Measurements from ENCODE around the gene DPH6. TPM values are rescaled to one million over a fixed set of nuclear protein-coding genes. Genes with fewer than 3 reads are reported as not detected.

Gene DPH6
- total RNA-seq, 1 experiment from 2014 or later = 20.3 TPM

DNA sequence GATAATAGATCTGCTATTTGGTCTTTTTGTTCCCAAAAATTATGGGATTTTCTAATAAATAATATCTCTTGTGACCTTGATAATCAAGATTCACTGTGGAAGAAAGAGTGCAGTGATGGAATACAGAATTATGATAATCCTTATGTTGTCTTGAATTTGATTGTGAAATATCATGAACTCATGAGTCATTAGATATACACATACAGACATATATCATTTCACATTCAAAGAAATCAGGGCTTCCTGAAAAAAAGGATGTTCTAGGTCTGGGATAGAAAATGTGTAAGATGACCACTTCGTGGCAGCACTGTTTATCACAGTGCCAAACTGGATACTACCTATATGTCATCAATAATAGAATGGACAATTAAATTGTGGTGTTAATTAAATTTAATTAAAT lies 97.7 kb downstream of the DPH6 start:
- Mint-ChIP-seq H3K27me3 (ENCODE audit: insufficient read depth, unreplicated experiment) (no peaks in the 10 kb centered on the region), H3K9me3 (ENCODE audit: unreplicated experiment) (no peaks in the 10 kb centered on the region), H3K27ac (ENCODE audit: low read depth, unreplicated experiment) (no peak overlapping the region), H3K4me3 (ENCODE audit: unreplicated experiment) (no peak overlapping the region), H3K4me1 (ENCODE audit: insufficient read depth, unreplicated experiment) (no peaks in the 10 kb centered on the region), H3K36me3 (ENCODE audit: insufficient read depth, unreplicated experiment) (peaks cover 9% of the 10 kb centered on the region)
- peak; percentile 54 for DNase-seq (ENCODE audit: unreplicated experiment)
- intact Hi-C loops (cut with micrococcal nuclease) = loop anchor here (10.0 kb wide), 2 partner anchors 463 to 823 kb away; partner anchors contain the start of gene ZNF770
- TF ChIP-seq, protein P1, sequence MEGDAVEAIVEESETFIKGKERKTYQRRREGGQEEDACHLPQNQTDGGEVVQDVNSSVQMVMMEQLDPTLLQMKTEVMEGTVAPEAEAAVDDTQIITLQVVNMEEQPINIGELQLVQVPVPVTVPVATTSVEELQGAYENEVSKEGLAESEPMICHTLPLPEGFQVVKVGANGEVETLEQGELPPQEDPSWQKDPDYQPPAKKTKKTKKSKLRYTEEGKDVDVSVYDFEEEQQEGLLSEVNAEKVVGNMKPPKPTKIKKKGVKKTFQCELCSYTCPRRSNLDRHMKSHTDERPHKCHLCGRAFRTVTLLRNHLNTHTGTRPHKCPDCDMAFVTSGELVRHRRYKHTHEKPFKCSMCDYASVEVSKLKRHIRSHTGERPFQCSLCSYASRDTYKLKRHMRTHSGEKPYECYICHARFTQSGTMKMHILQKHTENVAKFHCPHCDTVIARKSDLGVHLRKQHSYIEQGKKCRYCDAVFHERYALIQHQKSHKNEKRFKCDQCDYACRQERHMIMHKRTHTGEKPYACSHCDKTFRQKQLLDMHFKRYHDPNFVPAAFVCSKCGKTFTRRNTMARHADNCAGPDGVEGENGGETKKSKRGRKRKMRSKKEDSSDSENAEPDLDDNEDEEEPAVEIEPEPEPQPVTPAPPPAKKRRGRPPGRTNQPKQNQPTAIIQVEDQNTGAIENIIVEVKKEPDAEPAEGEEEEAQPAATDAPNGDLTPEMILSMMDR (IDR thresholded peaks at IDR 0.05; ENCODE audit: unreplicated experiment) = no peak
- ChIA-PET POLR2A (no interaction called here), CTCF (interaction anchor here (8.0 kb wide), 1 partner anchor 156 kb away, joined by 240 read pairs; no protein-coding TSS in a partner anchor)
- BruUV-seq (replicated peaks) = no TSS peak

DNA sequence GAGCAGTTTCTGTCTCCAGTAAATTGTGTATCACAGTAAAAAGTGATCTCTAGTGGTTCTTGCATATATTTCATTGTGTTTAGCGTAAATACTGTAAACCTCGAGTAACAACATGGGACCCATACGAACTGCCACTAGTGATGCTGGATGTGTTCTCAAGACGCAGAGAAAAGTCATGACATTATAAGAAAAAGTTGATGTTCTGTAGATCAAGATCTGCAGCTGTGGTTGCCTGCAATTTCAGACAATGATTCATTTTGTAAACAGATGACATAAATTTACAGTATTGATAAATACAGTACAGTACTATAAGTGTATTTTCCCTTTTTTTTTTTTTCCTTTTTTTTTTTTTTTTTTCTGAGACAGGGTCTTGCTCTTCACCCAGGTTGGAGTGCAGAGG lies 100.1 kb downstream of the DPH6 start:
- BruUV-seq (replicated peaks) = no TSS peak
- POLR2A ChIA-PET = interaction anchor here (0.6 kb wide), 2 partner anchors 12 to 100 kb away, joined by 3 to 5 read pairs; partner anchors contain the start of gene DPH6
- Mint-ChIP-seq H3K4me1 (ENCODE audit: insufficient read depth, unreplicated experiment) (no peaks in the 10 kb centered on the region), H3K27ac (ENCODE audit: low read depth, unreplicated experiment) (no peak overlapping the region), H3K4me3 (ENCODE audit: unreplicated experiment) (no peak overlapping the region), H3K27me3 (ENCODE audit: insufficient read depth, unreplicated experiment) (no peaks in the 10 kb centered on the region), H3K36me3 (ENCODE audit: insufficient read depth, unreplicated experiment) (peaks cover 14% of the 10 kb centered on the region), H3K9me3 (ENCODE audit: unreplicated experiment) (no peaks in the 10 kb centered on the region)
- CTCF ChIA-PET = interaction anchor here (0.6 to 8.0 kb wide), 12 partner anchors 10 to 367 kb away, joined by 3 to 240 read pairs (median 5); no protein-coding TSS in a partner anchor
- intact Hi-C loops (cut with micrococcal nuclease) = loop anchor here (10.0 kb wide), 2 partner anchors 461 to 821 kb away; partner anchors contain the start of gene ZNF770
- DNase-seq (ENCODE audit: unreplicated experiment) = no peak
- TF ChIP-seq, protein P1 (IDR thresholded peaks at IDR 0.05; ENCODE audit: unreplicated experiment) = no peak

DNA sequence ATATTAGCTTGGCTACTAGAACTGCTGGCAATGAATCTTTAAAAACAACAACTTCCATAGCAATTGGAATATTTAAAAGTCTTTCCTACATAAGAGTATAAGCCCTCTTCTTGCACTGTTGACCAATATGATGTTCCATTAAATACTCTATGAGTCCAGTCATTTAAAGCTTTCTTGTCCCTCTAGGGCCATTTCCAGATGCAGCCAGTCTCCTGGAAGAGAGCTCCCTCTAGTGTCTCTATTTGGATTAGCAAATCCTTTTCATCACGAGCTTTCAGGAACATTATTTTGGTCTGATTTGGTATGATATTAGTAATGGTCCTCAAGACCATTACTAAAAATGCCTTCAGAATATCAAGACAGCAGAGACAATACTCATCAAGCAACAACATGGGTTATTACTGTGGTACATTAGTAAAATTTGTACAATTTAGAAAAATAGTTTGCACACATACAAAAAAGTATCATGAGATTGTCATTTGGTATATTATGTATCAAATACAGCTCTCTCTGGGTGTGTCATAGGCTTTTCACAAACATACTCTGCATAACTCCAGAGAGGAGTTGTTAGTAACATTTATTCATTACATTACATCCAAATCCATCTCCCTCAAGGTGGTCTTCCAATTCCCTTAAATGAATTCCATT lies 101.3 kb downstream of the DPH6 start:
- no TSS peak for BruUV-seq (replicated peaks)
- intact Hi-C loops (cut with micrococcal nuclease) = loop anchor here (1.0 to 10.0 kb wide), 4 partner anchors 155 to 820 kb away; partner anchors contain the start of gene ZNF770
- Mint-ChIP-seq H3K36me3 (ENCODE audit: insufficient read depth, unreplicated experiment) (peaks cover 14% of the 10 kb centered on the region), H3K4me3 (ENCODE audit: unreplicated experiment) (no peak overlapping the region), H3K4me1 (ENCODE audit: insufficient read depth, unreplicated experiment) (no peaks in the 10 kb centered on the region), H3K27ac (ENCODE audit: low read depth, unreplicated experiment) (no peak overlapping the region), H3K27me3 (ENCODE audit: insufficient read depth, unreplicated experiment) (no peaks in the 10 kb centered on the region), H3K9me3 (ENCODE audit: unreplicated experiment) (no peaks in the 10 kb centered on the region)
- peak; percentile 62 for DNase-seq (ENCODE audit: unreplicated experiment)
- POLR2A ChIA-PET = interaction anchor here (0.7 to 1.9 kb wide), 6 partner anchors 9 to 476 kb away, joined by 3 to 10 read pairs (median 4); no protein-coding TSS in a partner anchor
- CTCF ChIA-PET = interaction anchor here (0.6 to 8.0 kb wide), 53 partner anchors 11 to 1554 kb away, joined by 3 to 240 read pairs (median 4); no protein-coding TSS in a partner anchor
- TF ChIP-seq, protein P1 (IDR thresholded peaks at IDR 0.05; ENCODE audit: unreplicated experiment) = peak; percentile 76

DNA sequence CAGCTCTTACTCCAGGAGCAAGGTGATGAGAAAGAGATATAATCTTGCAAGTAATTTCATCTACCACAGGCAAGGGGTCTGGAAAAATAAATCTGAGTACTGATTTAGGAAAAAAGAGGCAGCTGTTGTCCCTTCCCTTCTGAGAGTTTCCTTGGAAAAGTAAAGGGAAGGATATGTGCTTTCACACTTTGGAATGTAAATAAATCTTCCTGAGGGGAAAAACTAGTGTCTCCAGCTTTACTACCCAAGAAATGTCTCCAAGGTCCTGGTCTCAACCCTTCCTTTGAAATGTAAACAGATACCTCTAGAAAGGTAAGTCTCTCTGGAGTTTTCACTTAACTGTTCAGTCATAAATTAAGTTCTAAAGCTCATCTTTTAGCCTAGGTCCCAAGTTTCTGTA lies 102.6 kb downstream of the DPH6 start:
- BruUV-seq (replicated peaks) = no TSS peak
- no peak for DNase-seq (ENCODE audit: unreplicated experiment)
- Mint-ChIP-seq H3K4me3 (ENCODE audit: unreplicated experiment) (no peak overlapping the region), H3K36me3 (ENCODE audit: insufficient read depth, unreplicated experiment) (peaks cover 5% of the 10 kb centered on the region), H3K4me1 (ENCODE audit: insufficient read depth, unreplicated experiment) (no peaks in the 10 kb centered on the region), H3K27me3 (ENCODE audit: insufficient read depth, unreplicated experiment) (no peaks in the 10 kb centered on the region), H3K9me3 (ENCODE audit: unreplicated experiment) (no peaks in the 10 kb centered on the region), H3K27ac (ENCODE audit: low read depth, unreplicated experiment) (no peak overlapping the region)
- intact Hi-C loops (cut with micrococcal nuclease) = loop anchor here (10.0 kb wide), 2 partner anchors 459 to 819 kb away; partner anchors contain the start of gene ZNF770
- CTCF ChIA-PET = interaction anchor here (0.5 to 8.0 kb wide), 21 partner anchors 10 to 1591 kb away, joined by 3 to 240 read pairs (median 7); no protein-coding TSS in a partner anchor
- POLR2A ChIA-PET = interaction anchor here (1.5 to 1.9 kb wide), 2 partner anchors 8 to 154 kb away, joined by 4 to 10 read pairs; no protein-coding TSS in a partner anchor
- TF ChIP-seq, protein P1 (IDR thresholded peaks at IDR 0.05; ENCODE audit: unreplicated experiment) = no peak

Data from MCF 10A (cell line).